Neural cell (in vitro differentiated cells): ENCODE data around the gene SLC38A11. TPM values are rescaled to one million over a fixed set of nuclear protein-coding genes. Genes with fewer than 3 reads are reported as not detected.

Experiments used
- H2AFZ ChIP-seq: fragments of 200-600, 300-800 bp; sonication (generic), shearing (Covaris generic); 2 replicates; pipeline ENCODE4 v1.6.0; 2014; ENCODE audit warnings: low read depth, mild to moderate bottlenecking, antibody characterized with exemption, low read length, moderate library complexity
- H3F3A ChIP-seq: fragments of 200-600 bp; shearing (Covaris generic); 2 replicates; pipeline ENCODE4 v1.6.1; 2016; ENCODE audit warnings: mild to moderate bottlenecking, moderate library complexity, mixed read lengths, antibody characterized with exemption, low read length; ENCODE audit not compliant: insufficient read depth, poor library complexity, severe bottlenecking
- H3K27ac ChIP-seq: fragments of 200-600, 300-800 bp; sonication (generic), shearing (Covaris generic); 2 replicates; pipeline ENCODE4 v1.5.1; 2014; ENCODE audit warnings: mild to moderate bottlenecking, low read length, moderate library complexity
- H3K27me3 ChIP-seq: fragments of 300-800, 200-600 bp; sonication (generic), shearing (Covaris generic); 2 replicates; pipeline ENCODE4 v1.6.0; 2014; ENCODE audit warnings: mild to moderate bottlenecking, low read depth, low read length, moderate library complexity; ENCODE audit not compliant: insufficient read depth
- H3K36me3 ChIP-seq: fragments of 300-800, 200-600 bp; sonication (generic), shearing (Covaris generic); 2 replicates; pipeline ENCODE4 v1.5.1; 2014; ENCODE audit warnings: mild to moderate bottlenecking, antibody characterized with exemption, low read length, moderate library complexity; ENCODE audit not compliant: insufficient read depth
- H3K4me2 ChIP-seq: fragments of 300-800, 200-600 bp; sonication (generic), shearing (Covaris generic); 2 replicates; pipeline ENCODE4 v1.6.0; 2014; ENCODE audit warnings: mild to moderate bottlenecking, low read length
- H3K4me3 ChIP-seq: fragments of 300-800, 200-600 bp; sonication (generic), shearing (Covaris generic); 2 replicates; pipeline ENCODE4 v1.5.1; 2014; ENCODE audit warnings: mild to moderate bottlenecking, low read length, moderate library complexity
- H3K79me2 ChIP-seq: fragments of 200-600 bp; shearing (Covaris generic); replicated peaks from 2 replicates; pipeline ENCODE4 v1.6.0; 2014; ENCODE audit warnings: mild to moderate bottlenecking, low read length, moderate library complexity; ENCODE audit not compliant: insufficient read depth
- H3K9ac ChIP-seq: fragments of 300-800, 200-600 bp; sonication (generic), shearing (Covaris generic); 2 replicates; pipeline ENCODE4 v1.6.1; 2016; ENCODE audit warnings: mild to moderate bottlenecking, low read length, mixed read lengths
- H3K9me2 ChIP-seq: fragments of 200-600 bp; shearing (Covaris generic); 2 replicates; pipeline ENCODE4 v1.6.1; 2016; ENCODE audit warnings: mild to moderate bottlenecking, low read length, mixed read lengths; ENCODE audit not compliant: insufficient read depth
- H3K9me3 ChIP-seq: fragments of 200-600, 300-800 bp; sonication (generic), shearing (Covaris generic); 2 replicates; pipeline ENCODE4 v1.6.1; 2016; ENCODE audit warnings: mild to moderate bottlenecking, mixed run types, low read length, moderate library complexity, mixed read lengths
- H4K20me1 ChIP-seq: fragments of 200-600 bp; shearing (Covaris generic); 2 replicates; pipeline ENCODE4 v1.6.1; 2016; ENCODE audit warnings: mild to moderate bottlenecking, mixed run types; ENCODE audit not compliant: insufficient read depth
- EP300 ChIP-seq: fragments of 450-650 bp; conservative IDR thresholded peaks from 2 replicates; pipeline ENCODE4 v1.6.1; 2014; ENCODE audit warnings: antibody characterized with exemption, mild to moderate bottlenecking, moderate library complexity; ENCODE audit not compliant: poor library complexity, severe bottlenecking
- EZH2 ChIP-seq: fragments of 200-600, 300-800 bp; shearing (Covaris generic), sonication (generic); IDR thresholded peaks from 2 replicates; pipeline ENCODE4 v1.6.1; 2014; ENCODE audit warnings: antibody characterized with exemption, low read length, borderline replicate concordance, mild to moderate bottlenecking; ENCODE audit not compliant: insufficient read depth, poor library complexity, severe bottlenecking
- MXI1 ChIP-seq: fragments of 450-650 bp; conservative IDR thresholded peaks from 2 replicates; pipeline ENCODE4 v1.6.1; 2014; ENCODE audit warnings: antibody characterized with exemption, mild to moderate bottlenecking; ENCODE audit not compliant: poor library complexity, severe bottlenecking
- POLR2AphosphoS5 ChIP-seq: IDR thresholded peaks from 2 replicates; pipeline ENCODE4 v1.6.1; 2012
- RAD21 ChIP-seq: fragments of 450-650 bp; conservative IDR thresholded peaks from 2 replicates; pipeline ENCODE4 v1.6.1; 2014; ENCODE audit warnings: antibody characterized with exemption, mild to moderate bottlenecking, moderate library complexity
- SMC3 ChIP-seq: fragments of 450-650 bp; conservative IDR thresholded peaks from 2 replicates; pipeline ENCODE4 v1.6.1; 2014; ENCODE audit warnings: antibody characterized with exemption, mild to moderate bottlenecking, moderate library complexity; ENCODE audit not compliant: poor library complexity
- TAF1 ChIP-seq: IDR thresholded peaks from 2 replicates; pipeline ENCODE4 v1.6.1; 2012; ENCODE audit warnings: low read depth
- polyA plus RNA-seq: library from polyadenylated mRNA; depleted of rRNA; stranded (reverse); fragments of >200 nt; gene quantifications from 2 replicates; pipeline ENCODE4 v1.2.3, GENCODE V29; 2014
- TF ChIP-seq, protein P1 (sequence below): fragments of 450-650 bp; IDR thresholded peaks from 2 replicates; pipeline ENCODE4 v1.5.1; 2014; ENCODE audit warnings: antibody characterized with exemption, mild to moderate bottlenecking, moderate library complexity; ENCODE audit not compliant: poor library complexity, severe bottlenecking
- TF ChIP-seq, protein P2 (sequence below): IDR thresholded peaks from 2 replicates; pipeline ENCODE4 v1.6.1; 2012; ENCODE audit warnings: borderline replicate concordance

The SLC38A11 gene
- polyA plus RNA-seq, 1 donor from 2014 or later, result not detected

DNA sequence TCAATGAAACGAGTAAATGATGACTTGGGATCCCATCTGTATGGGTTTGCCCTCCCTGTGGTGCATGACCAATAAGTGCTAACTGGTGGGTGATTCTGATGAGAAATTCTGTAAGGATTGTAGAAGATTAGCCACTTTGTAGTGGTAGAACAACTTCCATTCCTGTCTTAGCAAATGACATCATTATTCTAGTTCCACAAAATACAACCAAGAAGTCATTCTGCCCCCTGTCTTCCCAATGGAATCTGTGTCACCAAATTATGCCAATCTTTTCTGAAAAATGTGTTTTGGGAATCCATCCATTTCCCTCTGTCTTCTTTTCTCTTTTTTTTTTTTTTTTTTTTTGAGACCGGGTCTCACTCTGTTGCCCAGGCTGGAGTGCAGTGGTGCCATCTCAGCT, 48.4 kb downstream of the SLC38A11 start:
- no peaks in the 10 kb centered on the region for H3K36me3 ChIP-seq
- no peak overlapping the region for H2AFZ ChIP-seq
- H3K27ac ChIP-seq, result no peak overlapping the region
- no peak overlapping the region for H3K4me2 ChIP-seq
- no peak overlapping the region for H3K9ac ChIP-seq
- H3K4me3 ChIP-seq, result no peak overlapping the region
- H3K9me2 ChIP-seq, result no peaks in the 10 kb centered on the region
- no peaks in the 10 kb centered on the region for H3F3A ChIP-seq
- TF ChIP-seq TAF1, result no peak
- TF ChIP-seq POLR2AphosphoS5, result no peak
- TF ChIP-seq, protein P1, sequence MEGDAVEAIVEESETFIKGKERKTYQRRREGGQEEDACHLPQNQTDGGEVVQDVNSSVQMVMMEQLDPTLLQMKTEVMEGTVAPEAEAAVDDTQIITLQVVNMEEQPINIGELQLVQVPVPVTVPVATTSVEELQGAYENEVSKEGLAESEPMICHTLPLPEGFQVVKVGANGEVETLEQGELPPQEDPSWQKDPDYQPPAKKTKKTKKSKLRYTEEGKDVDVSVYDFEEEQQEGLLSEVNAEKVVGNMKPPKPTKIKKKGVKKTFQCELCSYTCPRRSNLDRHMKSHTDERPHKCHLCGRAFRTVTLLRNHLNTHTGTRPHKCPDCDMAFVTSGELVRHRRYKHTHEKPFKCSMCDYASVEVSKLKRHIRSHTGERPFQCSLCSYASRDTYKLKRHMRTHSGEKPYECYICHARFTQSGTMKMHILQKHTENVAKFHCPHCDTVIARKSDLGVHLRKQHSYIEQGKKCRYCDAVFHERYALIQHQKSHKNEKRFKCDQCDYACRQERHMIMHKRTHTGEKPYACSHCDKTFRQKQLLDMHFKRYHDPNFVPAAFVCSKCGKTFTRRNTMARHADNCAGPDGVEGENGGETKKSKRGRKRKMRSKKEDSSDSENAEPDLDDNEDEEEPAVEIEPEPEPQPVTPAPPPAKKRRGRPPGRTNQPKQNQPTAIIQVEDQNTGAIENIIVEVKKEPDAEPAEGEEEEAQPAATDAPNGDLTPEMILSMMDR, result no peak
- TF ChIP-seq, protein P2, sequence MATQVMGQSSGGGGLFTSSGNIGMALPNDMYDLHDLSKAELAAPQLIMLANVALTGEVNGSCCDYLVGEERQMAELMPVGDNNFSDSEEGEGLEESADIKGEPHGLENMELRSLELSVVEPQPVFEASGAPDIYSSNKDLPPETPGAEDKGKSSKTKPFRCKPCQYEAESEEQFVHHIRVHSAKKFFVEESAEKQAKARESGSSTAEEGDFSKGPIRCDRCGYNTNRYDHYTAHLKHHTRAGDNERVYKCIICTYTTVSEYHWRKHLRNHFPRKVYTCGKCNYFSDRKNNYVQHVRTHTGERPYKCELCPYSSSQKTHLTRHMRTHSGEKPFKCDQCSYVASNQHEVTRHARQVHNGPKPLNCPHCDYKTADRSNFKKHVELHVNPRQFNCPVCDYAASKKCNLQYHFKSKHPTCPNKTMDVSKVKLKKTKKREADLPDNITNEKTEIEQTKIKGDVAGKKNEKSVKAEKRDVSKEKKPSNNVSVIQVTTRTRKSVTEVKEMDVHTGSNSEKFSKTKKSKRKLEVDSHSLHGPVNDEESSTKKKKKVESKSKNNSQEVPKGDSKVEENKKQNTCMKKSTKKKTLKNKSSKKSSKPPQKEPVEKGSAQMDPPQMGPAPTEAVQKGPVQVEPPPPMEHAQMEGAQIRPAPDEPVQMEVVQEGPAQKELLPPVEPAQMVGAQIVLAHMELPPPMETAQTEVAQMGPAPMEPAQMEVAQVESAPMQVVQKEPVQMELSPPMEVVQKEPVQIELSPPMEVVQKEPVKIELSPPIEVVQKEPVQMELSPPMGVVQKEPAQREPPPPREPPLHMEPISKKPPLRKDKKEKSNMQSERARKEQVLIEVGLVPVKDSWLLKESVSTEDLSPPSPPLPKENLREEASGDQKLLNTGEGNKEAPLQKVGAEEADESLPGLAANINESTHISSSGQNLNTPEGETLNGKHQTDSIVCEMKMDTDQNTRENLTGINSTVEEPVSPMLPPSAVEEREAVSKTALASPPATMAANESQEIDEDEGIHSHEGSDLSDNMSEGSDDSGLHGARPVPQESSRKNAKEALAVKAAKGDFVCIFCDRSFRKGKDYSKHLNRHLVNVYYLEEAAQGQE, result no peak
- TF ChIP-seq MXI1, result no peak
- TF ChIP-seq EP300, result no peak
- no peak for TF ChIP-seq EZH2
- TF ChIP-seq SMC3, result no peak
- no peak for TF ChIP-seq RAD21
- H3K9me3 ChIP-seq, result no peaks in the 10 kb centered on the region
- H3K27me3 ChIP-seq, result no peaks in the 10 kb centered on the region
- no peaks in the 10 kb centered on the region for H4K20me1 ChIP-seq
- no peaks in the 10 kb centered on the region for H3K79me2 ChIP-seq

DNA sequence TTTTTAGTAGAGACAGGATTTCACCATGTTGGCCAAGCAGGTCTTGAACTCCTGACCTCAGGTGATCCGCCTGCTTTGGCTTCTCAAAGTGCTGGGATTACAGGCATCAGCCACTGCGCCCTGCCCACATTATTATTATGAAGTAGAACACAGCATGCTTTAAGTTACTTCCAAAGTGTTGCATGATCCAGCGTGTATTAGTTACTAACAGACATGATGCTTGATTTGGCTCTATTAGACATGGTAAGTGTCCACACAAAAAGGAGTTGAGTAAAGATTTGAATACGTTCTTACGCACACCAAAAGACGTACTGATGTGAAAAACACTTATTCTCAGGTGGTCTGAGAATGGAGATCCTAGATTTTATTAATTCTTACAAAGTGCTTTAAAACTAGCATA, 50.0 kb downstream of the SLC38A11 start:
- no peak overlapping the region for H2AFZ ChIP-seq
- H3K4me3 ChIP-seq, result no peak overlapping the region
- no peaks in the 10 kb centered on the region for H3K9me2 ChIP-seq
- no peak overlapping the region for H3K9ac ChIP-seq
- H3K4me2 ChIP-seq, result no peak overlapping the region
- H3K27me3 ChIP-seq, result no peaks in the 10 kb centered on the region
- H3K27ac ChIP-seq, result no peak overlapping the region
- no peaks in the 10 kb centered on the region for H3K36me3 ChIP-seq
- H4K20me1 ChIP-seq, result no peaks in the 10 kb centered on the region
- TF ChIP-seq, protein P1, result no peak
- TF ChIP-seq TAF1 (no peak), EZH2 (no peak), POLR2AphosphoS5 (no peak), EP300 (no peak), SMC3 (no peak)
- TF ChIP-seq, protein P2, result no peak
- H3K9me3 ChIP-seq, result no peaks in the 10 kb centered on the region
- no peaks in the 10 kb centered on the region for H3F3A ChIP-seq
- H3K79me2 ChIP-seq, result no peaks in the 10 kb centered on the region
